LNCaP clone FGC (cell line): Measurements from ENCODE around the gene AIMP1.

Experiments
- DNase-seq: peaks from one replicate; pipeline ENCODE4 v3.0.0-alpha.2; 2011; ENCODE audit warnings: low read depth
- H3K4me3 ChIP-seq: 2 replicates; pipeline ENCODE4 v1.5.1; 2011; ENCODE audit warnings: mild to moderate bottlenecking, low read depth, low read length, control low read depth
- TF ChIP-seq, protein P1 (sequence below): IDR thresholded peaks from 2 replicates; pipeline ENCODE4 v1.5.1; 2012; ENCODE audit warnings: mild to moderate bottlenecking; ENCODE audit not compliant: control insufficient read depth, insufficient read depth; ENCODE audit errors: extremely low read depth

AIMP1 gene

DNA sequence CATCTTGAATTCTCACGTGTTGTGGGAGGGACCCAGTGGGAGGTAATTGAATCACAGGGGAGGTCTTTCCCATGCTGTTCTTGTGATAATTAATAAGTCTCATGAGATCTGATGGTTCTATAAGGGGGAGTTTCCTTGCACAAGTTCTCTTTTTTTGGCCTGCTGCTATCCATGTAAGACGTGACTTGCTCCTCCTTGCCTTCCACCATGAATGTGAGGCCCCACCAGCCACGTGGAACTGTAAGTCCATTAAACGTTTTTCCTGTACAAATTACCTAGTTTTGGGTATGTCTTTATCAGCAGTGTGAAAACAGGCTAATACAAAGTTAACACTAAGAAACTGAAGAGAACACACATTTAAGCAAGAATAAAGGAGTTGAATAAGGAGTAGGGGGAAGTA, 16.4 kb upstream of the AIMP1 start:
- H3K4me3 ChIP-seq = no peak overlapping the region
- TF ChIP-seq, protein P1, sequence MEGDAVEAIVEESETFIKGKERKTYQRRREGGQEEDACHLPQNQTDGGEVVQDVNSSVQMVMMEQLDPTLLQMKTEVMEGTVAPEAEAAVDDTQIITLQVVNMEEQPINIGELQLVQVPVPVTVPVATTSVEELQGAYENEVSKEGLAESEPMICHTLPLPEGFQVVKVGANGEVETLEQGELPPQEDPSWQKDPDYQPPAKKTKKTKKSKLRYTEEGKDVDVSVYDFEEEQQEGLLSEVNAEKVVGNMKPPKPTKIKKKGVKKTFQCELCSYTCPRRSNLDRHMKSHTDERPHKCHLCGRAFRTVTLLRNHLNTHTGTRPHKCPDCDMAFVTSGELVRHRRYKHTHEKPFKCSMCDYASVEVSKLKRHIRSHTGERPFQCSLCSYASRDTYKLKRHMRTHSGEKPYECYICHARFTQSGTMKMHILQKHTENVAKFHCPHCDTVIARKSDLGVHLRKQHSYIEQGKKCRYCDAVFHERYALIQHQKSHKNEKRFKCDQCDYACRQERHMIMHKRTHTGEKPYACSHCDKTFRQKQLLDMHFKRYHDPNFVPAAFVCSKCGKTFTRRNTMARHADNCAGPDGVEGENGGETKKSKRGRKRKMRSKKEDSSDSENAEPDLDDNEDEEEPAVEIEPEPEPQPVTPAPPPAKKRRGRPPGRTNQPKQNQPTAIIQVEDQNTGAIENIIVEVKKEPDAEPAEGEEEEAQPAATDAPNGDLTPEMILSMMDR = no peak
- no peak for DNase-seq

DNA sequence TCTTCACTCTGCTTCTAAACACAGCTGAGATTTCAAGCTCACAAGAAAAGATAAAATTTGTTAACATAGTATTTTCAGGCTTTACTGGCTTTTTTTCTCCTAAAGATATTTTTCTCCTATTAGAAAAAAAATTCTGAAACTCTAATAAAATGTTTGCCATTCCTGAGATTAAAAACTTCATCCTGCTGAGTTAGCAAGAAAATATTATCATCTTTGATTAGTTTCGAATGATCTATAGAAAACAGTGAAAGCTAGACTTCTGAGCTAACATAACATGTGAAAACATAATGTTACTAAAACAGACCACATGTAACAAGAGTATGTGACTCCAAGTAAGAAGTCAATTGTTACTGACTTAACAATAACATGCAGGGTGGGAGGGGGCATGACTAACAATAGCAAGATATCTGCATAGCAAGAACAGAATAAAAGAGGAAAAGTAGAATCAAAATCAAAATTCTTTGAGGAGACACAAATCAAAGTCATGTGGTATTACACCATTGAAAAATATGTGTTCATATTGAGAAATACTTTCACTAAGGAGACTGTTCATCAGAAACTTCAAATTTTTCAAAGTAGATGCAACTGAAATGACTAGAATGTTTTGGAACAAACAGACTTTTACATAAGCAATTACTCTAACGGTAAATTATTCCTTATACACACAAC, 14.8 kb upstream of the AIMP1 start:
- TF ChIP-seq, protein P1 = no peak
- no peak overlapping the region for H3K4me3 ChIP-seq
- no peak for DNase-seq

DNA sequence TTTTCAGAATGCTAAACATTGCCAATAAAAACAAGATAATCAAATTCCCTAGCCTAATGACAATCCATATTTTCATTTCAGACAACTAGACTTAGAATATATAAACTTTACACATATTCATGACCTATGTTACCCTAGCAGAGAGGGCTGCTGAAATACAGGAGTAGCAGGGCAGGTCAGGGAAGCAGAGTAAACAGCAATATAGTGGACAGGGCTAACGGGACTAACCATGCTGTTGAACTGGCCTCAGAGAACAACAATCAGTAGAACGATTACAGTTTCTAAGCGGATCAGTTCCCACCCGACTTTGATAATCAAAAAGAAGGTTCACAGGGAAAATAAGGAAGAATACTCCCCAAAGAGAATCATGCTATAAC, 14.3 kb upstream of the AIMP1 start:
- no peak for DNase-seq
- no peak overlapping the region for H3K4me3 ChIP-seq
- TF ChIP-seq, protein P1 = no peak

DNA sequence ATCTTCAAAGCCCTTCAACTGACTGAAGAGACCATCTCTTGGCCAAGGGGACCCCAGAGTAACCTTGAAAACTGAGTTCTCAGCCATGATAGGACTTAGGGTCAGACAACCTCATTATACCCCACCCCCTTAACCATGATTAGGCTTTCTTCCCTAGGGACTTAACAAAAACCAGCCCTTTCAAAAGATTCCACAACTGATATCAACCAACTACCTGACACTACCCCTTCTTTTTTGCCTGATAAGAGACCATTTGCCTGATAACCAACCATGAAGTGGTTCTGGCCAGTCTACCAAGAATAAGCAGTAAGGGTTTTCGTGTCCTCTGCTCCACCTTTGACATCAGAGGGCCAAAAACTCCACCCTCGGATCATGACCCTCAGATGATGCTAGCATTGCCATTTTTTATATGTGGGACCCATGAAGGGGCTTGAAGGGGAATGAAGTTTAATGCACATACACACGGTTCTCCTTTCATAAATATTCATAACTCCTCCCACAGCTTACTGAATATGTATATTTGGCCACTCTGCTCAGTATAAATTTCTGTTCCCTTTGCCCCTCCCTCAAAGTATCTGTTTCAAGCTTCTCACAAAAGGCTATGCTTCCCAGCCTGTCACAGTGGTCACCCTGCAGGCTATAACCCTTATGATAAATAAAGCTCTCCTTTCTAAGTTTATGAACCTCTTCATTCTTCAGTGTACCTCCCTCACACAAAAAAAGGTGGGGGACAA, 12.6 kb upstream of the AIMP1 start:
- no peak overlapping the region for H3K4me3 ChIP-seq
- TF ChIP-seq, protein P1 = no peak
- DNase-seq = no peak

DNA sequence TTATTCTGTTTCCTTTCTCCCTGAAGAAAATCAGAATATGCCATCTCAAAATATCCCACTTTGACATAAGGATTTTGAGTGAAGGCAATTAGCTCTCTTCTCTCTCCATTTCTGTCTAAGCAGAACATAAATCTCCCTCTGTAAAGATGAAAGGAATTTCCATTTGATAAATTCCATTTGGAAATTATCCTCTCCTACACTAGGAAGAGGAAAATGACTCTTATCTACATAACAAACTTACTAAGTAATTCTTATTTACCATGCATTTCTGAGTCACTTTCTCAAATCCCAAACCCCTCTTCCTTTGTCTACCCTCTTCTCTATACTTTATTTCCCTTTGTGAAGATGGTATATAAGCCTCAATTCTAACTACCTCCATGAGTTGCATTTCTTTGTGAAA, 11.7 kb upstream of the AIMP1 start:
- H3K4me3 ChIP-seq = no peak overlapping the region
- TF ChIP-seq, protein P1 = no peak
- no peak for DNase-seq

DNA sequence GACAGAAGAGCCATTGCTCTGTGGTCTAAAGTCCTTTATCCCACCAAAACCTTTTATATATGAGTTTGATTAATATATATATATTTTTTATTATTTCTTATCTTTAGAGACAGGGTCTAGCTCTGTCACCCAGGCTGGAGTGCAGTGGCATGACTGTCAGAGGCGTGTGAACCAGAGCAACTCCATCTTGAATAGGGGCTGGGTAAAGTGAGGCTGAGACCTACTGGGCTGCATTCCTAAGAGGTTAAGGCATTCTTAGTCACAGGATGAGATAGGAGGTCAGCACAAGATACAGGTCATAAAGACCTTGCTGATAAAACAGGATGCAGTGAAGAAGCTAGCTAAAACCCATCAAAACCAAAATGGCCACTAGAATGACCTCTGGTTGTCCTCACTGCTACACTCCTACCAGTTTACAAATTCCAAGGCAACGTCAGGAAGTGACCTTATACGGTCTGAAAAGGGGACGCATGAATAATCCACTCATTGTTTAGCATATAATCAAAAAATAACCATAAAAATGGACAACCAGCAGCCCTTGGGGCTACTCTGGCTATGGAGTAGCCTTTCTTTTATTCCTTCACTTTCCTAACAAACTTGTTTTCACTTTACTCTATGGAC, 10.8 kb upstream of the AIMP1 start:
- DNase-seq = no peak
- TF ChIP-seq, protein P1 = no peak
- no peak overlapping the region for H3K4me3 ChIP-seq
